ENCODE data around the gene FMO4.
A peak's percentile ranks its signal among the peaks of the same experiment; 100 is the strongest.

The FMO4 gene

GRCh38 chr1:171310661-171311087, 3.3 kb upstream of the FMO4 start:
- no peak for TF ChIP-seq TEAD4 (IDR thresholded peaks at IDR 0.05)
- TF ChIP-seq FOXM1 (IDR thresholded peaks at IDR 0.05; ENCODE audit: borderline replicate concordance, low read depth), result no peak
- no peak for TF ChIP-seq TAF1 (IDR thresholded peaks at IDR 0.05; ENCODE audit: low read depth)
- TF ChIP-seq EGR1 (IDR thresholded peaks at IDR 0.05), result no peak
- no peak for TF ChIP-seq ZBTB7A (IDR thresholded peaks at IDR 0.05; ENCODE audit: low read depth)
- no peak for TF ChIP-seq NFIC (IDR thresholded peaks at IDR 0.05)
- no peak for TF ChIP-seq CEBPB (IDR thresholded peaks at IDR 0.05)
- TF ChIP-seq REST (IDR thresholded peaks at IDR 0.05; ENCODE audit: low read depth), result no peak
- TF ChIP-seq, protein P1, sequence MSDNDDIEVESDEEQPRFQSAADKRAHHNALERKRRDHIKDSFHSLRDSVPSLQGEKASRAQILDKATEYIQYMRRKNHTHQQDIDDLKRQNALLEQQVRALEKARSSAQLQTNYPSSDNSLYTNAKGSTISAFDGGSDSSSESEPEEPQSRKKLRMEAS (IDR thresholded peaks at IDR 0.05), result no peak
- no peak for TF ChIP-seq USF1 (IDR thresholded peaks at IDR 0.05)

DNA sequence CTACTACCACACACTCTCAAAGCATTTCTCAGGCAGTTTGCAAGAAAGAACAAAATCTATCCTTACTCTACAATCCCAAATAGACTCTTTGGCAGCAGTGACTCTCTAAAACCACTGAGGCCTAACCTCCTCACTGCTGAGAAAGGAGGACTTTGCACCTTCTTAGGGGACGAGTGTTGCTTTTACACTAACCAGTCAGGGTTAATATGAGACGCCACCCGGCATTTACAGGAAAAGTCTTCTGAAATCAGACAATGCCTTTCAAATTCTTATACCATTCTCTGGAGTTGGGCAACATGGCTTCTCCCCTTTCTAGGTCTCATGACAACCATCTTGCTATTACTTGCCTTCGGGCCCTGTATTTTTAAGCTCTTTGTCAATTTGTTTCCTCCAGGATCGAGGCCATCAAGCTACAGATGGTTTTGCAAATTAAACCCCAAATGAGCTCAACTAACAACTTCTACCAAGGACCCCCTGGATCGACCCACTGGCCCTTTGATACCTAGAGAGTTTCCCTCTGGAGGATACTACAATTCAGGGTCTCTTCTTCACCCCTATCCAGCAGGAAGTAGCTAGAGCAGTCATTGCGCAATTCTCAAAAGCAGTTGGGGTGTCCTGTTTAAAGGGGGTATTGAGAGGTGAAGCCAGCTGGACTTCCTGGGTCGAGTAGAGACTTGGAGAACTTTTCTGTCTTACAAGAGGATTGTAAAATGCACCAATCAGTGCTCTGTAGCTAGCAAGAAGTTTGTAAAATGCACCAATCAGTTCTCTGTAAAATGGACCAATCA, 2.0 kb upstream of the FMO4 start:
- TF ChIP-seq REST (IDR thresholded peaks at IDR 0.05; ENCODE audit: low read depth) (no peak), TAF1 (IDR thresholded peaks at IDR 0.05; ENCODE audit: low read depth) (no peak), CEBPB (IDR thresholded peaks at IDR 0.05) (peak; percentile 53; the same call in 1 of the 2 replicates), NFIC (IDR thresholded peaks at IDR 0.05) (no peak)

DNA sequence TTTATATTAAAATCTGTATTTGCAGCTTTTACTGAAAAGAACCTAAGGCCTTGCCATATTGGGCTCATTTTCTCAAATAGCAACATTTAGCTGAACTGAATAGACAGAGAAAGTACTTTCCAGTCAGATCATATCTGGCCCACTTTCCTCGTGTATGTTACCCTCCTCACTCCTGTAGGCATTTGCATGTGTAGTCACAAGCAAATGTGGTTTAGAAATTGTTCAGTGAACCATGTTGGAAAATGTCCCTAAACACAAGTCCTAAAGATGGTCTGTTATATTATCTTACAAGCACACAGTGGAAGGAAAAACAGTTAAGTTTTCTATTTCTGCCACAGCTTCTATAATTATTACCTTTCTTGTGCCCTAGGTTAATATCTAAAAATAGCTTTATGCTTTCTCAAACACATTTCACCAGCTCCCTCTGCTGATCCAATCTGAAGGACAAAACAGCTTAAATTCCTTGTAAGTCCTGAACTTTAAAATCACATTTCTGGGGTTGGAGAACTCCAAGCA, 606 bp upstream of the FMO4 start:
- TF ChIP-seq REST (IDR thresholded peaks at IDR 0.05; ENCODE audit: low read depth) (no peak), TEAD4 (IDR thresholded peaks at IDR 0.05) (no peak)

- TF ChIP-seq TCF12 (IDR thresholded peaks at IDR 0.05; ENCODE audit: low read depth), result no peak
- TF ChIP-seq TAF1 (IDR thresholded peaks at IDR 0.05; ENCODE audit: low read depth), result no peak
- TF ChIP-seq ZBTB7A (IDR thresholded peaks at IDR 0.05; ENCODE audit: low read depth), result no peak
- no peak for TF ChIP-seq FOXM1 (IDR thresholded peaks at IDR 0.05; ENCODE audit: borderline replicate concordance, low read depth)
- TF ChIP-seq TEAD4 (IDR thresholded peaks at IDR 0.05), result no peak
- TF ChIP-seq EGR1 (IDR thresholded peaks at IDR 0.05), result no peak
- no peak for TF ChIP-seq REST (IDR thresholded peaks at IDR 0.05; ENCODE audit: low read depth)
- TF ChIP-seq USF1 (IDR thresholded peaks at IDR 0.05), result no peak
- TF ChIP-seq, protein P1 (IDR thresholded peaks at IDR 0.05), result no peak
- TF ChIP-seq CREB1 (IDR thresholded peaks at IDR 0.05; ENCODE audit: low read depth), result no peak
- TF ChIP-seq CEBPB (IDR thresholded peaks at IDR 0.05), result no peak
- no peak for TF ChIP-seq NFIC (IDR thresholded peaks at IDR 0.05)
- no peak for TF ChIP-seq EP300 (IDR thresholded peaks at IDR 0.05; ENCODE audit: borderline replicate concordance)
- no peak for TF ChIP-seq YY1 (IDR thresholded peaks at IDR 0.05; ENCODE audit: low read depth)
- TF ChIP-seq RAD21 (IDR thresholded peaks at IDR 0.05; ENCODE audit: low read depth), result no peak
Measured at GRCh38 chr1:171329251-171329650, 15.3 kb downstream of the FMO4 start.

All from Ishikawa (cell line).